GM19455 (cell line): ENCODE results near the gene BCAM.
"Not testable (repeated sequence)": the region's sequence is repeated elsewhere in the genome, so short reads cannot be mapped to it uniquely, and the experiment has no call there.

ENCODE experiments used
- ATAC-seq: cut with Tn5 transposase; IDR thresholded peaks from one replicate; pipeline ENCODE4 v1.9.1; 2021; ENCODE audit not compliant: unreplicated experiment

The BCAM gene

GRCh38 chr19:44814517-44814916, 5.6 kb downstream of the BCAM start:
- ATAC-seq: no peak

- no peak for ATAC-seq
These were observed 7.4 kb downstream of the BCAM start for GRCh38 chr19:44816301-44816700.

- ATAC-seq: no peak
These were observed 9.0 kb downstream of the BCAM start for GRCh38 chr19:44817725-44818465.

- no peak for ATAC-seq
These were observed 9.6 kb downstream of the BCAM start for GRCh38 chr19:44818466-44819031.

GRCh38 chr19:44819246-44819832, 10.4 kb downstream of the BCAM start:
- ATAC-seq: no peak

- no peak for ATAC-seq
These were observed 12.0 kb downstream of the BCAM start for GRCh38 chr19:44820648-44821609.

- no peak for ATAC-seq
These were observed 13.3 kb downstream of the BCAM start for GRCh38 chr19:44822177-44822576.

GRCh38 chr19:44822670-44823372, 13.9 kb downstream of the BCAM start:
- ATAC-seq: no peak

GRCh38 chr19:44823373-44823698, 14.4 kb downstream of the BCAM start:
- no peak for ATAC-seq

- no peak for ATAC-seq
These were observed 15.9 kb downstream of the BCAM start for GRCh38 chr19:44824761-44825160.

GRCh38 chr19:44832875-44833274, 24.0 kb downstream of the BCAM start:
- not testable (repeated sequence) for ATAC-seq

GRCh38 chr19:44834399-44834798, 25.5 kb downstream of the BCAM start:
- not testable (repeated sequence) for ATAC-seq

GRCh38 chr19:44839276-44839675, 30.4 kb downstream of the BCAM start:
- no peak for ATAC-seq

GRCh38 chr19:44840811-44841210, 31.9 kb downstream of the BCAM start:
- no peak for ATAC-seq

GRCh38 chr19:44841231-44841630, 32.3 kb downstream of the BCAM start:
- ATAC-seq: no peak

- no peak for ATAC-seq
These were observed 36.3 kb downstream of the BCAM start for GRCh38 chr19:44845286-44845611.

- no peak for ATAC-seq
These were observed 36.9 kb downstream of the BCAM start, which contains the start of gene NECTIN2 for GRCh38 chr19:44845612-44846454. Gene NECTIN2, plus strand, starts transcription at chr19:44846297. Its CDS starts 229 bp downstream, at chr19:44846526.

- no peak for ATAC-seq
These were observed 37.7 kb downstream of the BCAM start for GRCh38 chr19:44846455-44847143.
